DND-41 (cell line): ENCODE data around the gene UBXN2A.

Experiments used
- ATAC-seq: fragments of 200-7000 bp; cut with Tn5 transposase; 3 replicates; pipeline ENCODE4 v1.9.1; 2021; ENCODE audit warnings: low read depth; ENCODE audit not compliant: insufficient read depth
- DNase-seq: peaks from one replicate; pipeline ENCODE4 v3.0.0-alpha.2; 2020
- H2AFZ ChIP-seq: 2 replicates; pipeline ENCODE4 v1.6.0; 2012; ENCODE audit warnings: low read depth, low read length
- H3K27ac ChIP-seq: 2 replicates; pipeline ENCODE4 v1.5.1; 2012; ENCODE audit warnings: low read length, inconsistent platforms
- H3K27me3 ChIP-seq: fragments of 200-600 bp; sonication (generic); 2 replicates; pipeline ENCODE4 v1.6.0; 2012; ENCODE audit warnings: low read length, mild to moderate bottlenecking, inconsistent platforms; ENCODE audit not compliant: insufficient read depth, poor library complexity
- H3K36me3 ChIP-seq: 2 replicates; pipeline ENCODE4 v1.5.1; 2012; ENCODE audit warnings: low read length, inconsistent platforms; ENCODE audit not compliant: insufficient read depth
- H3K4me1 ChIP-seq: 2 replicates; pipeline ENCODE4 v1.5.1; 2012; ENCODE audit warnings: mild to moderate bottlenecking, low read length; ENCODE audit not compliant: insufficient read depth
- H3K4me2 ChIP-seq: 2 replicates; pipeline ENCODE4 v1.6.0; 2012; ENCODE audit warnings: mild to moderate bottlenecking, moderate library complexity, low read length, inconsistent platforms; ENCODE audit not compliant: insufficient read depth
- H3K4me3 ChIP-seq, 2 experiments: fragments of 200-600 bp in 1 of 2; shearing (Covaris generic) in 1 of 2; 2 replicates each; pipeline ENCODE4 v1.5.1; 2012 to 2016; ENCODE audit warnings: inconsistent platforms in 2 of 2, low read length in 2 of 2, mild to moderate bottlenecking in 2 of 2, low read depth in 1 of 2, moderate library complexity in 1 of 2
- H3K79me2 ChIP-seq: 2 replicates; pipeline ENCODE4 v1.6.0; 2012; ENCODE audit warnings: low read length, inconsistent platforms; ENCODE audit not compliant: insufficient read depth
- H3K9ac ChIP-seq: 2 replicates; pipeline ENCODE4 v1.6.0; 2012; ENCODE audit warnings: low read depth, mild to moderate bottlenecking, inconsistent platforms, low read length, moderate library complexity
- H3K9me3 ChIP-seq: 2 replicates; pipeline ENCODE4 v1.5.1; 2012; ENCODE audit warnings: low read length, moderate library complexity, mild to moderate bottlenecking, inconsistent platforms; ENCODE audit not compliant: insufficient read depth, severe bottlenecking
- H4K20me1 ChIP-seq: 2 replicates; pipeline ENCODE4 v1.6.0; 2012; ENCODE audit warnings: low read length; ENCODE audit not compliant: insufficient read depth
- CTCF ChIP-seq: IDR thresholded peaks from 2 replicates; pipeline ENCODE4 v1.5.1; 2012; ENCODE audit warnings: borderline replicate concordance, low read length, moderate library complexity, mild to moderate bottlenecking; ENCODE audit not compliant: poor library complexity, severe bottlenecking; ENCODE audit errors: extremely low read depth
- EZH2 ChIP-seq: IDR thresholded peaks from 3 replicates; pipeline ENCODE4 v1.6.1; 2012; ENCODE audit warnings: borderline replicate concordance, low read depth, mild to moderate bottlenecking, moderate library complexity, low read length, inconsistent platforms; ENCODE audit not compliant: severe bottlenecking

Gene UBXN2A

GRCh38 chr2:23901966-23902846 is 38.1 kb upstream of the UBXN2A start:
- H2AFZ ChIP-seq = no peak overlapping the region
- no peak overlapping the region for H3K4me3 ChIP-seq
- H4K20me1 ChIP-seq = peaks cover 18% of the 10 kb centered on the region
- H3K9me3 ChIP-seq = no peaks in the 10 kb centered on the region
- DNase-seq = no peak
- no peak for TF ChIP-seq CTCF
- TF ChIP-seq EZH2 = no peak
- no peak for ATAC-seq
- H3K36me3 ChIP-seq = no peaks in the 10 kb centered on the region
- H3K79me2 ChIP-seq = peaks cover 80% of the 10 kb centered on the region
- no peaks in the 10 kb centered on the region for H3K4me1 ChIP-seq
- no peak overlapping the region for H3K9ac ChIP-seq
- no peak overlapping the region for H3K4me2 ChIP-seq
- no peaks in the 10 kb centered on the region for H3K27me3 ChIP-seq
- H3K27ac ChIP-seq = no peak overlapping the region

GRCh38 chr2:23903034-23903433 is 37.2 kb upstream of the UBXN2A start:
- Histone ChIP-seq H3K27ac (no peak overlapping the region), H3K4me3 (no peak overlapping the region), H3K9me3 (no peaks in the 10 kb centered on the region), H3K27me3 (no peaks in the 10 kb centered on the region), H3K36me3 (no peaks in the 10 kb centered on the region), H3K79me2 (peaks cover 76% of the 10 kb centered on the region), H4K20me1 (peaks cover 14% of the 10 kb centered on the region), H2AFZ (no peak overlapping the region), H3K4me1 (no peaks in the 10 kb centered on the region), H3K4me2 (no peak overlapping the region), H3K9ac (no peak overlapping the region)
- ATAC-seq = no peak
- no peak for DNase-seq
- no peak for TF ChIP-seq CTCF
- TF ChIP-seq EZH2 = no peak

GRCh38 chr2:23904215-23904614 is 36.0 kb upstream of the UBXN2A start:
- Histone ChIP-seq H3K9ac (no peak overlapping the region), H3K9me3 (no peaks in the 10 kb centered on the region), H3K4me1 (no peaks in the 10 kb centered on the region), H3K4me3 (no peak overlapping the region), H3K27me3 (no peaks in the 10 kb centered on the region), H2AFZ (no peak overlapping the region), H3K36me3 (no peaks in the 10 kb centered on the region), H4K20me1 (peaks cover 14% of the 10 kb centered on the region), H3K4me2 (no peak overlapping the region), H3K79me2 (peaks cover 70% of the 10 kb centered on the region), H3K27ac (no peak overlapping the region)
- TF ChIP-seq EZH2 (no peak), CTCF (no peak)
- DNase-seq = no peak
- no peak for ATAC-seq
